ENCODE data around the gene CDX1.

Gene CDX1

DNA sequence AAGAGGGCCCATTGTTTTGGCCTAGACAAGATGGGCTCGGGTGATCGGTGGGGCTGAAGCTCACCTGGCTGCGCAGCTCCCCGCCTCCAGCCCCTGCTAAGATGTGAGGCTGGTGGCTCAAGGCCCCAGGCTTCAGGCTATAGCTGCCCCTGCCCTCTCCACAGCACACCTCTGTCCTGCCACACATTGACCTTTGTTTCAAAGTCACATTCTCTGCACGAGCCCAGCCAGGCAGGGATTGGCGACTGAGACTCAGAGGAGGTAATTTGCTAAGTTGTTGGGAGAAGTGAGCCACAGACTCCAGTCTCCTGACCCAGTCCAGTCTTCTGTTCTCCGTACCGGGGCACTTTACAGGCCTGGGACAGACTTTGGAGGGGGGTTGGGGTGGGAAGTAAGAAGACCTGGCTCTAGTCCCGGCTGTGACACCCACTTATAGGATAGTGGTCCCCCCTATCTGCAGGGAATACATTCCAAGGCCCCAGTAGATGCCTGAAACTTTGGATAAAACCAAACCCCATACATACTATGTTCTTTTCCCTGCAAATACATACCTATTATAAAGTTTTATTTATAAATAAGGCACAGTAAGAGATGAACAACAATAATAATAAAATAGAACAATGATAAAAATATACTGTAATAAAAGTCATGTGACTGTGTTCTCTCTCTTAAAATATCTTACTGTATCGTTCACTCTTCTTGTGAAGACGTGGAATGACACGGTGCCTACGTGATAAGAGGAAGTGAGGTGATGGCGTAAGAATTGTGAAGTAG, 24.2 kb upstream of the CDX1 start:
- TF ChIP-seq, protein P1, sequence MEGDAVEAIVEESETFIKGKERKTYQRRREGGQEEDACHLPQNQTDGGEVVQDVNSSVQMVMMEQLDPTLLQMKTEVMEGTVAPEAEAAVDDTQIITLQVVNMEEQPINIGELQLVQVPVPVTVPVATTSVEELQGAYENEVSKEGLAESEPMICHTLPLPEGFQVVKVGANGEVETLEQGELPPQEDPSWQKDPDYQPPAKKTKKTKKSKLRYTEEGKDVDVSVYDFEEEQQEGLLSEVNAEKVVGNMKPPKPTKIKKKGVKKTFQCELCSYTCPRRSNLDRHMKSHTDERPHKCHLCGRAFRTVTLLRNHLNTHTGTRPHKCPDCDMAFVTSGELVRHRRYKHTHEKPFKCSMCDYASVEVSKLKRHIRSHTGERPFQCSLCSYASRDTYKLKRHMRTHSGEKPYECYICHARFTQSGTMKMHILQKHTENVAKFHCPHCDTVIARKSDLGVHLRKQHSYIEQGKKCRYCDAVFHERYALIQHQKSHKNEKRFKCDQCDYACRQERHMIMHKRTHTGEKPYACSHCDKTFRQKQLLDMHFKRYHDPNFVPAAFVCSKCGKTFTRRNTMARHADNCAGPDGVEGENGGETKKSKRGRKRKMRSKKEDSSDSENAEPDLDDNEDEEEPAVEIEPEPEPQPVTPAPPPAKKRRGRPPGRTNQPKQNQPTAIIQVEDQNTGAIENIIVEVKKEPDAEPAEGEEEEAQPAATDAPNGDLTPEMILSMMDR (IDR thresholded peaks at IDR 0.05; ENCODE audit: insufficient read depth, missing control alignments) = no peak
- FAIRE-seq (no peak), DNase-seq (ENCODE audit: insufficient read length, low spot score) (no peak)

DNA sequence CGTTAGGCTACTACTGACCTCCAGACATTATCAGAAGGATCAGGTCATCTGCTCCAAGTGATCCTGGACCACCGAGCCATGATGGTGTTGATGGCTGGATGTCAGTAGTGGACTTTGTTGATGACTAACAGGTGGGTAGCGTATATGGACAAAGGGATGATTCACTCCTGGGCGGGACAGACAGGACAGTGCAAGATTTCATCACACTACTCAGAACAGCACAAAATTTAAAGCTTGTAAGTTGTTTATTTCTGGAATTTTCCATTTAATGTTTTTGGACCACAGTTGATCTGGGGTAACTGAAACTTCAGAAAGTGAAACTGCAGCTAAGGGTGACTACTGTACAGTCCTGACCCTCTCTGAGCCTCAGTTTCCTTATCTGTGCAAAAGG, 23.6 kb upstream of the CDX1 start:
- FAIRE-seq (no peak), DNase-seq (ENCODE audit: insufficient read length, low spot score) (no peak)

DNA sequence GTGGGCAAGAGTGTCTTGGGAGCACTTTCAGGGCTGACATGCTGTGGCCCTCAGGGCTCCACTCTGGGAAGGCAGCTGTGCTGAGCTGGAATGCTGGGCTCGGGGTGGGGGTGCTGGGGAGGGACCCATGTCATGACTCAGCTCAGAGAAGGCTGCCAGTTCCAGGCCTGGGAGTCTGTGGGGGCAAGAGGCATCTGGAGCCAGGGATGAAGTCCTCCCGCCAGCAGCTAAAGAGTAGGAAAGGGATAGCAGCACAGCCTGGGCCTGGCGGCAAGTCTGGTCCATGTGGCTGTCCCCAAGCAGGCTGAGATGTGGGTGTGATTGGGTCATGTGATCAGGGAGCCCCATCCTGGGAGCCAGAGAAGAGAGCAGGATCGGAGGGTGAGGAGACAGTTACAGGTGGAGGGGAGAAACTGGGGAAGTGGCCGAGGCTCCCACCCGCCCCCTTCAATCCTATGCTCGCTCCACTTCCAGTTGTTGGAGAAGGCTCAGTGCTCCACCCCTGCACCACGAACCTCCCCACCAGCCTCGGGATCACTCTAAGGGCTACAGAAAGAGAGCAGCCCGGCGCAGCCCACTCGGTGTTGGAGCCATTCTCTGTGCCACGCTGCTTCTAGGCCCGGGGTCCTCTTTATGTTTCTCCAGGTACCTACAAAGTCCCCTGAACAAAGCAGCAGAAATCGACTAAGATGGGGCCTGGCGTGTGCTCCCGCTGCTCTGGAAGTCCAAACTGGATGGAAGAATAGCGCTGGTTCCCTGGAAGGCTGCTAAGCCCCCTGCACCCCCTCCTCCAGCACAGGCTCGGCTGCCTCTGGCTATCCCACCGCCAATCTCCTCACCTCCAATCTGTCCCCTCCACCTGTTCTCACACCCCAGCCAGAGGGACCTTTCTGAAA, 23.0 kb upstream of the CDX1 start:
- no peak for FAIRE-seq
- TF ChIP-seq, protein P1 (IDR thresholded peaks at IDR 0.05; ENCODE audit: insufficient read depth, missing control alignments) = no peak
- no peak for DNase-seq (ENCODE audit: insufficient read length, low spot score)

More for the DNA sequence above, 23.6 kb upstream of the CDX1 start:
- TF ChIP-seq, protein P1 (IDR thresholded peaks at IDR 0.05; ENCODE audit: insufficient read depth, missing control alignments) = no peak

DNA sequence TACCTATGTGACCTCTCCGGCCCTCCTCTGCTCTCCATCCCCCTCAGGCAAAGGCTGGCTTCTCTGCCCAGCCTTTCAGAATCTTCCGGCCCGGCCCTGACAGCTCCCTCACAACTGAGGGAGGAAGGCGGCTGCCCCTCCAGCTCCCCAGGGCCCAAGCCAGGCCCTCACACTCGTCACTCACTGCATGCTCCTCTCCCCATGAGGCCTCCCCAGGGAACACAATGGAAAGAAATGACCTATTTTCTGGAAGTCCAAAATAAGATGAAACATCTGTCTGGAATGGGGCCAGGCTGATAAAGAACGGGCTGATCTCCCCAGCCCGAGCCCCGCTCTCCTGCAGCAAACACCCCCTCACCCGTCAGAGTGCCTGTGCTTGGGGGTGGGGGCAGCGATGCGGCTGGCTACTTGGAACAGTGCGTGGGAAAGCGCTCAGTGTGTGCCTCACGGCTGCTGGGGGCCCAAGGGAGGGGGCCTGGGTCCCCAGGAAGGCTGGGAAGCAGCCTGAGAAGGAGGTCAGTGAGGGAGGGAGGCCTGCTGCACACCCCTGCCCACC, 22.3 kb upstream of the CDX1 start:
- FAIRE-seq = no peak
- no peak for DNase-seq (ENCODE audit: insufficient read length, low spot score)
- TF ChIP-seq, protein P1 (IDR thresholded peaks at IDR 0.05; ENCODE audit: insufficient read depth, missing control alignments) = no peak

DNA sequence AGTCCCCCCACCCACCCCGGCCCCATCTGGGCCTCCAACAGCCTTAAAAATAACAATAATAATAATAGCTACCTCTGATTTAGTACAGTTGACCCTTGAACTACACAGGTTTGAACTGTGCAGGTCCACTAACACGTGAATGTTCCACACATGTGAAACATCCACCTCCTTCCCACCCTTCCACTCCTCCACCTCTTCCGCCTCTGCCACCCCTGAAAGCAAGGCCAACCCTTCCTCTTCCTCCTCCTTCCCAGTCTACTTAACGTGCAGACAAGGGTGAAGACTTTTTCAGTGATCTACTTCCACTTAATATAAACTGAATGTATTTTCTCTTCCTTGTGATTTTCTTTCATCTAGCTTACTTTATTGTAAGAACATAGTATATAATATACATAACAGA, 21.7 kb upstream of the CDX1 start:
- FAIRE-seq (no peak), DNase-seq (ENCODE audit: insufficient read length, low spot score) (no peak)
- TF ChIP-seq, protein P1 (IDR thresholded peaks at IDR 0.05; ENCODE audit: insufficient read depth, missing control alignments) = no peak

DNA sequence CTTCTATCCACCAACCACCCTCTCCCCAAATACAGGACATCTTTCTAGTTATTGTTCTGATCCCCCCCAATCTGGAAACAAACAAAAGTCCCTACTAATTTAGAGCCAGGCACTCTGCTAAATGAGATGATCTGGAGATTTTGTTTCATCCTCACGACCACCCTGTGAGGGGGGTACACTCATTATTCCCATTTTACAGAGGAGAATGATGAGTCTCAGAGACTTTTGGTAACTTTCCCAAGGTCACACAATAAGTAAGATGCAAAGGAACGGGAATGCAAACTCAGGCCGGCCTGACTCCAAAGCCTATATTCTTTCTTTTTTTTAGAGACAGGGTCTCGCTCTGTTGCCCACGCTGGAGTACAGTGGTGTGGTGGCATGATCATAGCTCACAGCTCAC, 20.3 kb upstream of the CDX1 start:
- TF ChIP-seq, protein P1 (IDR thresholded peaks at IDR 0.05; ENCODE audit: insufficient read depth, missing control alignments) = no peak
- FAIRE-seq = no peak
- DNase-seq (ENCODE audit: insufficient read length, low spot score) = no peak

Data from D721Med (cell line).